Activated T-cell treated with anti-CD3 and anti-CD28 coated beads, Interleukin-2, amount 50 U/mL, for 72 hours (primary cell): ENCODE data around the gene HNRNPA3. TPM values are rescaled to one million over a fixed set of nuclear protein-coding genes. Genes with fewer than 3 reads are reported as not detected.
"Not testable (repeated sequence)": the region's sequence is repeated elsewhere in the genome, so short reads cannot be mapped to it uniquely, and the experiment has no call there.

Experiments
- ATAC-seq, 2 donors: fragments of 150-1000 bp; cut with Tn5 transposase; replicated peaks in 1 of 2; 2 replicates each; pipeline ENCODE4 v1.10.0; 2021; ENCODE audit warnings: moderate library complexity in 2 of 2, mild to moderate bottlenecking in 1 of 2
- DNase-seq, 2 donors: peaks; one replicate each; pipeline ENCODE4 v3.0.0; 2021 to 2022; ENCODE audit warnings: mixed read lengths in 1 of 2
- H3K27ac Mint-ChIP-seq: one replicate; pipeline ENCODE4 v1.8.0; 2022; ENCODE audit warnings: mild to moderate bottlenecking, moderate library complexity, mixed read lengths
- H3K27me3 Mint-ChIP-seq: one replicate; pipeline ENCODE4 v1.8.0; 2022; ENCODE audit warnings: low read depth, mixed read lengths
- H3K36me3 Mint-ChIP-seq, 2 donors: one replicate each; pipeline ENCODE4 v1.8.0; 2022; ENCODE audit warnings: mixed read lengths in 2 of 2, mild to moderate bottlenecking in 1 of 2; ENCODE audit not compliant: insufficient read depth in 2 of 2
- H3K4me1 Mint-ChIP-seq: one replicate; pipeline ENCODE4 v1.8.0; 2022; ENCODE audit warnings: low read depth, mixed read lengths
- H3K4me3 Mint-ChIP-seq, 2 donors: one replicate each; pipeline ENCODE4 v1.8.0; 2022; ENCODE audit warnings: mild to moderate bottlenecking in 2 of 2, mixed read lengths in 2 of 2, moderate library complexity in 2 of 2
- H3K9me3 Mint-ChIP-seq, 2 donors: one replicate each; pipeline ENCODE4 v1.8.0; 2022; ENCODE audit warnings: mixed read lengths in 2 of 2
- total RNA-seq, 2 donors: library from RNA; stranded (reverse); gene quantifications; one replicate each; pipeline ENCODE4 v1.2.3, GENCODE V29; 2022

HNRNPA3 gene
- total RNA-seq, 2 donors from 2014 or later: 140 to 148 TPM

- H3K9me3 Mint-ChIP-seq: no peaks in the 10 kb centered on the region
- no peak overlapping the region for H3K27ac Mint-ChIP-seq
- H3K4me1 Mint-ChIP-seq: peaks cover 9% of the 10 kb centered on the region
- no peaks in the 10 kb centered on the region for H3K36me3 Mint-ChIP-seq
- DNase-seq (no peak), ATAC-seq (no peak)
- H3K4me3 Mint-ChIP-seq: no peak overlapping the region
- H3K27me3 Mint-ChIP-seq: no peaks in the 10 kb centered on the region
Observed at GRCh38 chr2:177201919-177202346, 10.7 kb upstream of the HNRNPA3 start.

- no peak overlapping the region for H3K4me3 Mint-ChIP-seq
- ATAC-seq (no peak), DNase-seq (no peak)
- peak overlapping the region; percentile 48 for H3K27ac Mint-ChIP-seq
- H3K4me1 Mint-ChIP-seq: peaks cover 22% of the 10 kb centered on the region
- H3K9me3 Mint-ChIP-seq: no peaks in the 10 kb centered on the region
- no peaks in the 10 kb centered on the region for H3K27me3 Mint-ChIP-seq
- no peaks in the 10 kb centered on the region for H3K36me3 Mint-ChIP-seq
Observed at GRCh38 chr2:177204417-177204816, 8.2 kb upstream of the HNRNPA3 start.

GRCh38 chr2:177207101-177207500 lies 5.5 kb upstream of the HNRNPA3 start:
- Mint-ChIP-seq H3K27me3 (no peaks in the 10 kb centered on the region), H3K36me3 (peaks cover 0 to 1% of the 10 kb centered on the region in 2 donors), H3K4me3 (peak overlapping the region; percentile 56 to 58), H3K4me1 (peaks cover 40% of the 10 kb centered on the region), H3K9me3 (no peaks in the 10 kb centered on the region), H3K27ac (peak overlapping the region; percentile 87)
- peak; percentile 73 to 75 for ATAC-seq
- DNase-seq: no peak

GRCh38 chr2:177211169-177211568 lies 1.4 kb upstream of the HNRNPA3 start:
- peak overlapping the region; percentile 99 for H3K27ac Mint-ChIP-seq
- peaks cover 64% of the 10 kb centered on the region for H3K4me1 Mint-ChIP-seq
- DNase-seq (no peak), ATAC-seq (no peak)
- peaks cover 10 to 30% of the 10 kb centered on the region in 2 donors for H3K36me3 Mint-ChIP-seq
- no peaks in the 10 kb centered on the region for H3K27me3 Mint-ChIP-seq
- H3K9me3 Mint-ChIP-seq: no peaks in the 10 kb centered on the region
- peak overlapping the region; percentile 88 to 94 for H3K4me3 Mint-ChIP-seq

GRCh38 chr2:177211576-177212105 lies 953 bp upstream of the HNRNPA3 start:
- Mint-ChIP-seq H3K36me3 (peaks cover 13 to 35% of the 10 kb centered on the region in 2 donors), H3K4me1 (peaks cover 64% of the 10 kb centered on the region), H3K27me3 (no peaks in the 10 kb centered on the region), H3K27ac (peak overlapping the region; percentile 99), H3K4me3 (peak overlapping the region; percentile 88 to 94), H3K9me3 (no peaks in the 10 kb centered on the region)
- ATAC-seq (no peak), DNase-seq (no peak)

GRCh38 chr2:177212891-177213856 lies 580 bp downstream of the HNRNPA3 start:
- H3K36me3 Mint-ChIP-seq: peaks cover 16 to 49% of the 10 kb centered on the region in 2 donors
- peaks cover 62% of the 10 kb centered on the region for H3K4me1 Mint-ChIP-seq
- no peaks in the 10 kb centered on the region for H3K27me3 Mint-ChIP-seq

GRCh38 chr2:177217247-177217843 lies 4.8 kb downstream of the HNRNPA3 start:
- H3K36me3 Mint-ChIP-seq: peaks cover 19 to 74% of the 10 kb centered on the region in 2 donors
- ATAC-seq: no peak
- peaks cover 75% of the 10 kb centered on the region for H3K4me1 Mint-ChIP-seq
- DNase-seq: no peak
- H3K4me3 Mint-ChIP-seq: peak overlapping the region; percentile 6 to 58
- H3K27ac Mint-ChIP-seq: peak overlapping the region; percentile 92
- no peaks in the 10 kb centered on the region for H3K27me3 Mint-ChIP-seq
- no peaks in the 10 kb centered on the region for H3K9me3 Mint-ChIP-seq

More at GRCh38 chr2:177212891-177213856, 580 bp downstream of the HNRNPA3 start:
- no peaks in the 10 kb centered on the region for H3K9me3 Mint-ChIP-seq
- H3K4me3 Mint-ChIP-seq: peak overlapping the region; percentile 88 to 94
- ATAC-seq (peak; percentile 68 to 72), DNase-seq (peak; percentile 90 to 92)
- peak overlapping the region; percentile 90 for H3K27ac Mint-ChIP-seq

- not testable (repeated sequence) for H3K27me3 Mint-ChIP-seq, DNase-seq, H3K9me3 Mint-ChIP-seq, ATAC-seq, H3K4me3 Mint-ChIP-seq
- Mint-ChIP-seq H3K4me1 (peaks cover 67% of the 10 kb centered on the region), H3K27ac (peak overlapping the region; percentile 93), H3K36me3 (peaks cover 18 to 69% of the 10 kb centered on the region in 2 donors)
Observed at GRCh38 chr2:177219787-177220186, 7.2 kb downstream of the HNRNPA3 start.

GRCh38 chr2:177221534-177221933 lies 8.9 kb downstream of the HNRNPA3 start:
- DNase-seq: no peak
- H3K9me3 Mint-ChIP-seq: no peaks in the 10 kb centered on the region
- peak overlapping the region in 1 of 2 donors; percentile 27 for H3K4me3 Mint-ChIP-seq
- H3K27me3 Mint-ChIP-seq: no peaks in the 10 kb centered on the region
- H3K36me3 Mint-ChIP-seq: peaks cover 12 to 52% of the 10 kb centered on the region in 2 donors
- H3K27ac Mint-ChIP-seq: peak overlapping the region; percentile 82
- no peak for ATAC-seq
- peaks cover 49% of the 10 kb centered on the region for H3K4me1 Mint-ChIP-seq

GRCh38 chr2:177221970-177222369 lies 9.4 kb downstream of the HNRNPA3 start:
- peak overlapping the region in 1 of 2 donors; percentile 36 for H3K4me3 Mint-ChIP-seq
- H3K4me1 Mint-ChIP-seq: peaks cover 45% of the 10 kb centered on the region
- no peaks in the 10 kb centered on the region for H3K9me3 Mint-ChIP-seq
- peaks cover 10 to 47% of the 10 kb centered on the region in 2 donors for H3K36me3 Mint-ChIP-seq
- H3K27me3 Mint-ChIP-seq: no peaks in the 10 kb centered on the region
- H3K27ac Mint-ChIP-seq: peak overlapping the region; percentile 82
- DNase-seq: no peak
- peak in 1 of 2 donors; percentile 1 for ATAC-seq

- peaks cover 8 to 34% of the 10 kb centered on the region in 2 donors for H3K36me3 Mint-ChIP-seq
Observed at GRCh38 chr2:177223436-177223835, 10.8 kb downstream of the HNRNPA3 start.

GRCh38 chr2:177225965-177226360 lies 13.4 kb downstream of the HNRNPA3 start:
- DNase-seq (no peak), ATAC-seq (no peak)
- H3K4me3 Mint-ChIP-seq: no peak overlapping the region
- peaks cover 32% of the 10 kb centered on the region for H3K4me1 Mint-ChIP-seq
- H3K27ac Mint-ChIP-seq: peak overlapping the region; percentile 80
- no peaks in the 10 kb centered on the region for H3K27me3 Mint-ChIP-seq
- H3K9me3 Mint-ChIP-seq: no peaks in the 10 kb centered on the region
- H3K36me3 Mint-ChIP-seq: peaks cover 9 to 33% of the 10 kb centered on the region in 2 donors

More at GRCh38 chr2:177223436-177223835, 10.8 kb downstream of the HNRNPA3 start:
- not testable (repeated sequence) for H3K4me3 Mint-ChIP-seq, DNase-seq, H3K9me3 Mint-ChIP-seq, ATAC-seq, H3K27me3 Mint-ChIP-seq
- Mint-ChIP-seq H3K27ac (peak overlapping the region; percentile 45), H3K4me1 (peaks cover 33% of the 10 kb centered on the region)
